HG03575 (cell line): ENCODE measurements around the gene RASA3.
"Not testable (repeated sequence)": the region's sequence is repeated elsewhere in the genome, so short reads cannot be mapped to it uniquely, and the experiment has no call there.

Experiments used
- ATAC-seq: cut with Tn5 transposase; IDR thresholded peaks from one replicate; pipeline ENCODE4 v1.9.1; 2021; ENCODE audit not compliant: unreplicated experiment, insufficient number of reproducible peaks, low FRiP score; ENCODE audit errors: extremely low read depth

Gene RASA3

DNA sequence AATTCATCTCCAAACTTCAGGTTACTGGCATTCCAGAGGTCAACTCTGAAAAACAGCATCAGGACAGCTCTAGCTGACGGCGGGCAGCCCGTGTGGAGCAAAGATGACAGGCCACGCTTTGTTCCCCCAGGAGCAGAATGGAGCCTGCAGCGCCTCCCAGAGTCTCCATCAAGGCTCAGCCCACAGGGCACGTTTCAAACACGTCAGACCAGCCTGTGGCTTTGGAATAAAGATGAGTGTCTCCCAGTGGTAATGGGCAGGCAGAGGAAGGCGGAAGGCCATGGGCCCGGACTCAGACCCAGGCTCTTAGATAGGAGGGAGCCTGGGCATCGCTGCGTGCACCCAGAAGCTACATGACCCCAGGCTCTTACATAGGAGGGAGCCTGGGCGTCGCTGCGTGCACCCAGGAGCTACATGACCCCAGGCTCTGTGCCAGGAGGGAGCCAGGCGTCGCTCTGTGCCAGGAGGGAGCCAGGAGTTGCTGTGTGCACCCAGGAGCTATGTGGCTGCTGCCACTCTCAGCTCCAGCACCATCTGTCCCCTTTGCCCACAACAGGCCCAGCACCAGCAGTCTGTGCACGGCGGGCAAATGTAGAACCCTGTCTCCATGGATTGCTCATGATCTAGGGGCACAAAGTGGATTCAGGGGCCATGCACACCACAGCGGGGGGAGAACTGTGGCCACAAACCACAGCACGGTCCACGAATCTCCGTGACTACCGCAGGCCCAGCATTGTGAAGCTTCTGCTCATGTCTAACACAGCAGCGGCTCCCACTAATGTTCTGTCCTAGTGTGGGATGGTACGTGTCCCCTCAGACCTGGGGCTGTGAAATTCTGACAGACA, 110.7 kb downstream of the RASA3 start:
- ATAC-seq: no peak

DNA sequence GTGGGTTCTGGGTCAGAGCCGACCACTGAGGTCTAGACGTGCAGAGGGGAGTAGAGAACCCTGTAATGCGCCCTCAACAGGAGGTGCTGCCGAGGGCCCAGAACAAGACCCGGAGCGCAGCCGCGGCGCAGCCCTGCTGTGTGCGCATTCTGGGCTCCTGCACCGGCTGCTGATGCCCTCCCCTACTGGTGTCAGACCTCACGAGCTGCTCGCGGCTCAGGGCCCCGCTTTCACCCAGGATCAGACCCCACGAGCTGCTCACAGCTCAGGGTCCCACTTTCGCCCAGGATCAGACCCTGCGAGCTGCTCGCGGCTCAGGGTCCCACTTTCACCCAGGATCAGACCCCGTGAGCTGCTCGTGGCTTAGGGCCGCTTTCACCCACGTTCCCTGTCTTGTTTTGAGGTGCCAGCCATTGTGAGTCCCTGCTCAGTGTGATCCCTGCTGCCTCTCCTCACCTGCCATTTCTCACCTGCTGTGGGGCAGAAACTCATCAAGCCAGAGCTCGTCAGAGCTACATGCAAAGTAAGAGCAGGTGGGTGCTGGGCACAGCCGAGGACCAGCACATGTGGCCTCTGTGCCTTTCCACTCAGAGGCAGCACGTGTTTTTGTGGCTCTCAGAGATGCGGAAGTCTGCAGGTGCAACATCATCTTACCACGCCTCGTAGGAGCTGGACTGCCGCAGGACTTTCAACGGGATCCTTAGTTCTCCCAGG, 111.5 kb downstream of the RASA3 start:
- no peak for ATAC-seq

DNA sequence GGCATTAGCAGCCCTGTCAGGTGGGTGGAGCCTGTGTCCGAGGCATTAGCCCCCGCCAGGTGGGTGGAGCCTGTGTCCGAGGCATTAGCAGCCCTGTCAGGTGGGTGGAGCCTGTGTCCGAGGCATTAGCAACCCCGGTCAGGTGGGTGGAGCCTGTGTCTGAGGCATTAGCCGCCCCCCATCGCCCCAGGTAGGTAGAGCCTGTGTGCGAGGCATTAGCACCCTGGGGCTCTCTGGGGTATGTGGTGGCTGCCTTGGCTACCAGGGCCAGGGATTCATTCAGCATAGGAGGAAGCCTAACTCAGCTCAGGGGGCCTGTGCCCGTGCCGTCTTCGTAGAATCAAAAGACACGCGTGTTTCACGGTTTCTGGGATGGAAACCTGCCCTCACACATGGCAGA, 112.3 kb downstream of the RASA3 start:
- not testable (repeated sequence) for ATAC-seq

DNA sequence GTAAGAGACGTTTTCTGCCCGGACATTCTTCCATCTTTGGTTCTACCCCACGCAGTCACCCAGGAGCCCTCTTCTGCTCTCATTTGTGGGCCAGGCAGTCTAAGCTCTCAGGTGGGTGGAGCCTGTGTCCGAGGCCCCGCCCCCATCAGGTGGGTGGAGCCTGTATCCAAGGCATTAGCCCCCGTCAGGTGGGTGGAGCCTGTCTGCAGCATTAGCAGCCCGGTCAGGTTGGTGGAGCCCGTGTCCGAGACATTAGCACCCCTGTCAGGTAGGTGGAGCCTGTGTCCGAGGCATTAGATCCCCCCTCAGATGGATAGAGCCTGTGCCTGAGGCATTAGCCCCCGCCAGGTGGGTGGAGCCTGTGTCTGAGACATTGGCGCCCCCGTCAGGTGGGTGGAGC, 113.1 kb downstream of the RASA3 start:
- ATAC-seq: no peak

DNA sequence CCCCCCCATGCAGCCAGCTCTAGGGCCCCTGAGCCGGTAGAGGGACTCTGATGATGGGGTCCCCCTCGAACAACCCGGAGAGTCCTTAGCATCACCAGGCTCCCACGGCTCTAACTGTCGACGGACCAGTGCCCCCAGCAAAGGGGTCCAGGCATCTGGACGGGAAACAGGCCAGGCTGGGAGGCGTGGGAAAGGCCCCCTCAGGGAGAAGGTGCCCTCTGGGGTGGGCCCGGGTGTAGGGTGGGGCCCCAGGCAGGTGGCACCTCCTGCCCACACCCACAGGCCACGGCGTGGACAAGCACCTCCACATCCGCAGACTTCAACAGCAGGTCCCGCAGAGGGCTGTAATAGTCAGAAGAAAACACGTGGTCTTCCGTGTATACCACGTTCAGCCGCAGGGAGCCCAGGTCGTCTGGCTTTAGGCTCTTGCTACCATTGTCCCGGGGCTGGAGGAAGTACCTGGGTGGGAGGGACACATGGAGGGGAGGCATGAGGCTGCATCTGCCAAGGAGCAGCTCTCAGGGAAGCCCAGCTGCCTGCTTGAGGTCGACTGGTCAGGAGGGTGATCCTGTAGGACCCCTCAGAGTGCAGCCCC, 113.9 kb downstream of the RASA3 start:
- no peak for ATAC-seq

DNA sequence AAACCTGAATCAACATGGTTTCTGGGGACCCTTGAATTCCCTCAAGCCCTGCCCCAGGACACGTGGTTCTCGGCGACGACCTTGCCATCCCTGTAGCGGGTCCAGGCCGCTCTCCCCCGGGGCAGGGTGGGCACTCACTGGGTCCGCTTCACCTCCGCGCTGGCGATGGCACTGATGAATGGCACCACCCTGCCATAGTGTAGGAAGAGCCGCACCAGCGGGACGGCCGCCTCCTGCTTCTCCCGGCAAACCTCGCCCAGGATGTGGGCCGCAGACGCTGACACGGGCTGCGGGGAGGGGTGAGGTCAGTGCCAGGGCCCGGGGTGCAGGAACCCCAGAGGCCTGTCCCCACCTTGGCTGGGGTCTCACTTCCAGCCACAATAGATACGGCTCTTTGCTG, 114.5 kb downstream of the RASA3 start:
- ATAC-seq: no peak

DNA sequence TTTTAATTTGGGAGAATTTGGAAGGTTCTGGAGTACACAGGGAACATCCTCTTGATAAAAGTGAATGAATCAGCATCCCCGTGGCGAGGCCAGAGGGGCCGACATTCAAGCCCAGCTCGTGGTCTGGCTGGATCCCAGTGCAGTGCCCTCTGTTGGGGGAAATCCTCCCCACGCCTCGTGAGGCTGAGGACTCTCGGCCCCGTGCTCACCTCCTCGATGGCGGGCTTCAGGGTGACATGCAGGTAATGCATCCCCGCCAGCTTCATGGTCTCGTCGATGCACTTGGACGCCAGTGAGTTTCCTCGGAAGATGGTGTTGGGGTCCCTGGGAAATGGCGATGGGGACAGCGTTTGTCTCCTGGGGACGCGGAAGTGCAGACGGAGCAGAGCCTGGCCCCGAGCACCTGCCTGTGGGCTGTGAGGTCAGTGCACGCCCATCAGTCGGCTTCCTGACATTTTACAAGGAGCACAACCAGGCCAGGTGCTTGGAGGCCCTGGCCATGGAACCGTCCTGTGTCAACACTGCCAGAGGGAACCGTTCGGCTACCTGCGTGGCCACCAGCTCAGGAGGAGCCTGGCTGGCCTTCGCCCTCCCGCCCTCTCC, 115.3 kb downstream of the RASA3 start:
- ATAC-seq: no peak

DNA sequence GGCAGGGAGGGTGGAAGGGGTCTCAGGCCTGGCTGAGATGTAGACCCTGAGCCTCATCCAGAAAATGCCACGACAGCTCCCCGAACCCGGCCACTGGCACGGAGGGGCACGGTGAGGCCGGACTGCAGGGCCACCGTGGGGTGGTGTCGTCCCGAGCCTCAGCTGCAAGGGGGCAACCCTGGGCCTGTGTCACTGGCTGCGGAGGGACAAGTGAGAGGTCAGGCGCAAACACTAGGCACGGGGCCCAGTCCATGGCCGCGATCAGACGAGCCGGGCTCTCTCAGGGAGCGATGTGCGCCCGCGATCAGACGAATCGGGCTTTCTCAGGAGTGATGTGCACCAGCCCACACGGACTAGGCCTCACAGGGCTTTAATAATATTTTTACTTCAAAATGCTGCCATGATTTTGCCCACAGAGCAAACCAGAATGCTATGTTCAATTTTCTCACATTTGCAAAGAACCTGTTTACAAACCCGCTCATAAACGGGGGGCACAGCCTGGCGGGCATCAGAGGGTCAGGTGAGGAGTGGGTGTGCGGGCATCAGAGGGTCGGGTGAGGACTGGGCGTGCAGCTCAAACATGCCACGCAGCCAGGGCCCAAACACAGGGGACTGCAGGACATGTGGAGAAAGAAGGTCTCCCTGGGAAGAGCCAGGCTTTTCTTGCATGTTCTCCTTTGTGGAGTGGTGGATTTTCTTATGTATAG, 115.9 kb downstream of the RASA3 start:
- ATAC-seq: no peak

DNA sequence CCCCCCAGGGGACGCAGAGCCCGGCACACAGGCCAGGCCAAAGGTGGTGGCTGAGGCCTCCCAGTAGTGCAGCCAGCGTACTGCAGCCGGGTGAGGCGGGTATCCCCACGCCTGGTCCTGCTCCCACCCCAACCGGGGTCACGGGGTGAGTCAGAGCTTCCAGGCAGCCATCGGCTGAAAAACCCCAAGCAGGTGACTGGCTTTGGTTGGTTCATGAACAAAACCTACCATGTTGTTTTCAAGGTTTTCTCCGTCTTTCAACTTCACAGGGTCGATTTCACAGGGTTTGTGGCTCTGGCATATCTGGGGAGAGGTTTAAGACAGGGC, 116.5 kb downstream of the RASA3 start:
- ATAC-seq: no peak

DNA sequence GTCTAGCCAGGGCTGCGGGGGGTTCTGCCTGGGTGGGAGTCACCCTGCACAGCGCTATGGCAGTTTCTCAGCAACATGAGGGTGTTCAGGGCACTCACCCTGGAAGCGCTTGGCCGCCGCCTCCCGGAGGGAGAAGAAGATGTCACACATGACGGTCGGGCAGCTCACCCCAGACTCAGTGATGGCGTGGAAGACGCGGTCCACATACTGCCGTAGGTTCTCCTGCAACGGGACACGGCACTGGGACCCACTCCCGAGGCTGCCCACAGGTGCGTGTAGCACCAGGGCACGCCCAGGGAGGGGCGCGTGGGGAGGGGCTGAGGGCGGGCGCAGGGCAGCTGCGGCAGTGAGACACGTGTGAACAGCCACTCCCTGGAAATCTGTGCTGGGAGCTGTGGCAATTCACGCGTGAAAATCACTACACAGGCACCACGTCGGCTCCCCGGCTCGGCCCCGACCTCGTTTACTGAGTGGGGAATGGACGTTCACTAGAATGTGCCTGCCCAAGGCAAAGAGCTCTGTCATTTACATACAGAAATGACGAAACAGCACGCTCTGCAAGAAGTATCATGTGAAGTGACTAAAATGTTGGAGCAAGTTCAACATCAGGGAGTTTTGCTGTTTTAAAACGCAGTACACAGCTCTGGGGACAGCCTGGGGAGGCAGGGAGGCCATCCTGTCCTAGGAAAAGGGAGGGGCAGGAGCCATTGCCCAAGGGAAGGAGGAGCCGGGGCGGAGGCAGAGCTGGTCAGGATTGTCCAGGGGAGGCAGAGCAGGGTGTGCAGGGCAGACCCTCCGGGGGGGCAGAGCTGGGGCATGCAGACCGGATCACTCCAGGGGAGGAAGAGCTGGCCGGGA, 117.1 kb downstream of the RASA3 start:
- ATAC-seq: no peak

DNA sequence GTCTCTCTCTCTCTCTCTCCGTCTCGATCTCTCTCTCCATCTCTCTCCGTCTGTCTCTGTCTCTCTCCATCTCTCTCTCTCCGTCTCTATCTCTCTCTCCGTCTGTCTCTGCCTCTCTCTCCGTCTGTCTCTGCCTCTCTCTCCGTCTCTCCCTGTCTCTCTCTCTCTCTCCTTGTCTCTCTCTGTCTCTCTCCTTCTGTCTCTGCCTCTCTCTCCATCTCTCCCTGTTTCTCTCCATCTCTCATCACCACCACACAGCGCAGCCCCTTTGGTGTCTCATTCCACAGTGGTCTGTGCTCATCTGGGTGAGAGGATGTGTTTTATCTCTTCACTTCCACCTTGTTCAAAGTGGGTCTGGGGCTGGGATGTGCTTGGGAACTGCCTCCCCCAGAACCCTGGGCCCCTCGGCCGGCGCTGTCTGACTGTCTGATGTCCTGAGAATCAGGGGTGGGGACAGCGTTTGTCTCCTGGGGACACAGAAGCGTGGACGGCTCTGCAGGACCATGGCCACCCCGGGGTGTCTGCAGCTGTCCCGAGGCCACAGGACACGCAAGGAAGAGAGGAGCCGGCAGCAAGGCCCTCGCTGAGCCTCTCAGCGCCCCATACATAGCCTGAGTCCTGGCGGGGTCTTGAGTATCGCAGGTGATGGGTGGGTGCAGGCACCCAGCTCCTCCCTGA, 118.3 kb downstream of the RASA3 start:
- ATAC-seq: no peak

DNA sequence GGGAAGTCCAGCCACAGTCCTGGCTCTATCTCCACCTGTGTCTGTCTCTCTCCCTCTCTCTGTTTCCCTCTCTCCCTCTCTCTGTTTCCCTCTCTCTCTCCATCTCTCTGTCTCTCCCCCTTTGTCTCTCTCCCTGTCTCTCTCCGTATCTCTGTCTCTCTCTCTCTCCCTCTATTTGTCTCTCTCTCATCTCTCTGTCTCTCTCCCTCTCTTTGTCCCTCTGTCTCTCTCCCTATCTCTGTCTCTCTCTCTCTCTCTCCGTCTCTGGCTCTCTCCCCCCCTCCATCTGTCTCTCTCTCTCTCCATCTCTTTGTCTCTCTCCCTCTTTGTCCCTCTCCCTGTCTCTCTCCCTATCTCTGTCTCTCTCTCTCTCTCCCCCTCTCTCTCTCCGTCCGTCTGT, 119.1 kb downstream of the RASA3 start:
- ATAC-seq: no peak

DNA sequence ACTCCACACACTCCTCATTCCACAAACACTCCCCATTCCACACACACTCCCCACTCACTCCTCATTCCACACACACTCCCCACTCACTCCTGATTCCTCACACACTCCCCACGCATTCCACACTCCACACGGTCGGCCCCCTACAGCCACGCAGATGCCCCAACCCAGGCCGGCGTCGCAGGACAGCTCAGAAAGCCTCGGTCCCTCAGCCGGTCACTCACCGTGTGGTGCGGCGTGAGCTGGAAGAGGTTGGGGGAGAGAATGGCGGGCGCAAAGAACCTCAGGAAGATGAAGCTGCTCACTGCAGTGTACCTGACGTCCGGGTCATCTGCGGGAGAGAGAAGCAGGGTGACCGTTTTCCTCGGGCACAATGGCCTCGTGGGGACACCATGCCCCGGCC, 119.5 kb downstream of the RASA3 start:
- no peak for ATAC-seq

DNA sequence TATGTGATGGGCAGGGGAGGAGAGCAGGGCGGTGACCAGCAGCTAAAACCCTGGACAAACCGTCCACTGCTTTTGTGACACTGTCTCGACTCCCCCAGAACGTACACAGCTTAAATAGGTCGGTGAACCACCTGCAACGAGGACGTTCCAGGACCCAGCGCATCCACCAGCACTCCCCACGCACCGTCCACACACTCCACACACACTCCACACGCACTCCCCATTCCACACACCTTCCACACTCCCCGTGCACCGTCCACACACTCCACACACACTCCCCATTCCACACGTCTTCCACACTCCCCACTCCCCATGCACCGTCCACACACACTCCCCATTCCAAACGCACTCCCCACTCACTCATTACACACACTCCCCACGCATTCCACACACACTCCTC, 120.3 kb downstream of the RASA3 start:
- no peak for ATAC-seq

DNA sequence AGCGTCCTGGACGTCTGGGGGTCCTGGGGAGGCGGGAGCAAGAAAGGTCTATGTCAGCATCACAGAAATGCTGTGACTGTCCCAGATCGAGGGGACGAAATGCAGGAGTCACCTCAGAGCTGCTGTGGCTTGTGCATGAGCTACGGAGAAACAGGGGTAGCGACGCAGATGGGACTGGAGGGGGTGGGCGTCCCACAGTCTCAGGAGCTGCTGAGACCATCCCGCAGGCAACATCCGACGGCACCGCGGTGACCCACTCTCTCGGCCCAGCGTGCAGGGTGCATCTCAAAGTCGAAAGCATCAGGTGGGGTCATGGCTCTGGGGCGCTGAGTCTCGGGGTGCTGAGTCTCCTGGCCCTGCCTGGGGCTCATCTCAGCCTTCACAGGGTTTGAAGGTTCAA, 121.2 kb downstream of the RASA3 start:
- no peak for ATAC-seq

DNA sequence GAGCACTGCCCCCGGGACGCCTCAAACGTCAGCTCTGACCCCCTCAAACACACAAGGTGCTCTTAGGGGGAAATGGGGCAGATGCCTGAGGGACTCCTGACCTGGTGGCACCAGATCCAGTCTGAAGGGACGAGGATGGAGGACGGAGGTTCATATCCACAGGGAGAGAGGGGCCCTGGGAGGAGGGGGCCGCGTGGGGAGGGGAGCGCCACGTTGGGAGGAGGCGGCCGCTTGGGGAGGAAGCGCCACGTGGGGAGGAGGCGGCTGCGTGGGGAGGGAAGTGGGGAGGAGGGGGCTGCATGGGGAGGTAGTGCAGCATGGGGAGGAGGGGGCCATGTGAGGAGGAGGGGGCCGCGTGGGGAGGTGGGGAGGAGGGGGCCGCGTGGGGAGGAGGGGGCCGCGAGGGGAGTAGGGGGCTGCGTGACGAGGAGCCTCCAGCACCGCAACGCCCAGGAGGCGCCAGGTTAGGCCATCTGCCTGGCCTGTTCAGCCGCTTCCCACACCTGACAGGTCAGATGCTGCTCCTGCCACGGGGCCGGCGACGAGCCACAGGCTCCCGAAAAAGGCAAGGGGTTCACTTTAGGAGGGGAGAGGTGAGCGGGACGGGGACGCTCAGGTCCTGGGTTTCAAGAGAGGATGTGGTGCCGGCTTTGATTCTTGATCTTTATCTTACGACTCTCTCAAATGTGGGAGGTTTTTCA, 121.9 kb downstream of the RASA3 start:
- no peak for ATAC-seq

DNA sequence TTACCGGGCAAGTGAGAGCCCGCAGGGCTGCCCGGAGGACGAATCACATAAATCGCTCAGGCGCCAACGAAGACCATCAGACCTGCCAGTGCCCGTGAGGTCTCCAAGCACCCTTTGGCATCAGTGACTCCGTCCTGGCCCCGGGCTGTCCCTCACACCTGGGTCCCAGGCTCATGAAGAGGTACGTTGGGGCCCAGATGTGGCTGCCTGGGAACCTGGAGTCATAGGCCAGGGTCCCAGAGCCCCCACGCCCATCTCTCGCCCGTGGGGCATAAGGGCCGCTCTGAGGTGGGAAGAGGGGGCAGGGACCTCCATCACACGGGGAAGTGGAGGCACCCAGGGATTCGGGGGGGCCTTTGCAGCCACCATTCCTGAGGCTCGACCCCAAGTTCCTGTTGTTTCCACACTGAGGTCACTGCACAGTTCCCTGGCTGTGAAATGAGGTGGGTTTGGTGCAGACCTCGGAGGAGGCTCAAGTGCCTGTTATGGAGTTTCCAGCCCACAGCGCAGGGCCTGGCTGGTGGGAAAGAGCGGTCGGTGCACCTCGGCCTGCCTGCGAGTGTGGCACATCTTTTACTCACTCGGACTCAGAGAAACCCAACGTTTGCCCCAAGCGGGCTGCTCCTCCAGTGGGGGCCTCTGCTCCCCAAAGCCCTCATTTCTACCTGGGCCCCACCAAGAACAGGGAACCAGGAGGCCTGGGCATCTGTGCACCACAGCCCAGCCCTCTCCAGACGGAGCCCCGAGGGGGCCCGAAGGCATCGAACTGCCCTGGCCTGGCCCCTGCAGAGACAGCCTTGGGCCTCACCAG, 122.6 kb downstream of the RASA3 start:
- no peak for ATAC-seq
